HG03103 (cell line): ENCODE results near the gene KLHL22.
"Not testable (repeated sequence)": the region's sequence is repeated elsewhere in the genome, so short reads cannot be mapped to it uniquely, and the experiment has no call there.

Experiments used
- ATAC-seq: cut with Tn5 transposase; IDR thresholded peaks from one replicate; pipeline ENCODE4 v1.9.1; 2021; ENCODE audit warnings: low read depth; ENCODE audit not compliant: unreplicated experiment

KLHL22 gene

GRCh38 chr22:20472629-20473442 is 22.8 kb downstream of the KLHL22 start:
- no peak for ATAC-seq

- no peak for ATAC-seq
Observed at GRCh38 chr22:20471126-20471833, 24.3 kb downstream of the KLHL22 start.

GRCh38 chr22:20470525-20470924 is 25.1 kb downstream of the KLHL22 start:
- ATAC-seq: not testable (repeated sequence)

GRCh38 chr22:20469110-20469868 is 26.3 kb downstream of the KLHL22 start:
- no peak for ATAC-seq

GRCh38 chr22:20466659-20467379 is 28.8 kb downstream of the KLHL22 start:
- no peak for ATAC-seq

GRCh38 chr22:20465759-20466077 is 29.9 kb downstream of the KLHL22 start:
- no peak for ATAC-seq

GRCh38 chr22:20464912-20465758 is 30.5 kb downstream of the KLHL22 start:
- ATAC-seq: no peak

- ATAC-seq: no peak
Observed at GRCh38 chr22:20464096-20464614, 31.4 kb downstream of the KLHL22 start.

GRCh38 chr22:20463324-20464095 is 32.1 kb downstream of the KLHL22 start:
- no peak for ATAC-seq

GRCh38 chr22:20459862-20460261 is 35.7 kb downstream of the KLHL22 start:
- no peak for ATAC-seq

- no peak for ATAC-seq
Observed at GRCh38 chr22:20459152-20459542, 36.4 kb downstream of the KLHL22 start.

- ATAC-seq: no peak
Observed at GRCh38 chr22:20458530-20459151, 37.0 kb downstream of the KLHL22 start.

GRCh38 chr22:20457506-20458240 is 37.9 kb downstream of the KLHL22 start:
- no peak for ATAC-seq

- ATAC-seq: no peak
Observed at GRCh38 chr22:20456722-20457076, 38.9 kb downstream of the KLHL22 start.

- no peak for ATAC-seq
Observed at GRCh38 chr22:20456064-20456721, 39.4 kb downstream of the KLHL22 start.

- no peak for ATAC-seq
Observed at GRCh38 chr22:20455709-20456063, 39.9 kb downstream of the KLHL22 start.

- ATAC-seq: no peak
Observed at GRCh38 chr22:20453222-20453621, 42.4 kb downstream of the KLHL22 start.
